Measurements from ENCODE around the gene ELMO1. TPM values are rescaled to one million over a fixed set of nuclear protein-coding genes. Genes with fewer than 3 reads are reported as not detected.

ELMO1 gene
- total and polyA plus RNA-seq, 10 of the 15 experiments (the other 5 are each of a cell fraction or from before 2014, with no cell fraction given): 22.6 to 85.9 (median 56.6) TPM

DNA sequence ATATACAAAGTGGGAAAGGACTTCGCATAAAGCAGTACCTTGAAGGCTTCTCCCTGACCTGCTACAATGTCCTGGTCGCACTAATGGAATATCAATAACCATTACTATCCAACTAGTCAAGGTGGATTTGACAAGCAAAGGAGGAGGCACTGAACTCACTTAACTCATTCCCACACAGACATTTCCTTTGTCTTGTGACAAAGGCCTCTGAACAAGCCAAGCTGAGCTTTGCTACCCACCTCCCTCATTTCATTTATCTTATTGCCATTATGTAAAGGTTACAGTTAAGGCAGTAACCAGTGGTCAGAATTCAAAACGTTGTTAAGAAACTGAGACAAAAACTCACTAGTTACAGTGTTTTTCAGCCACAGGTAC lies 7.3 kb downstream of the ELMO1 start:
- TF ChIP-seq, protein P1, sequence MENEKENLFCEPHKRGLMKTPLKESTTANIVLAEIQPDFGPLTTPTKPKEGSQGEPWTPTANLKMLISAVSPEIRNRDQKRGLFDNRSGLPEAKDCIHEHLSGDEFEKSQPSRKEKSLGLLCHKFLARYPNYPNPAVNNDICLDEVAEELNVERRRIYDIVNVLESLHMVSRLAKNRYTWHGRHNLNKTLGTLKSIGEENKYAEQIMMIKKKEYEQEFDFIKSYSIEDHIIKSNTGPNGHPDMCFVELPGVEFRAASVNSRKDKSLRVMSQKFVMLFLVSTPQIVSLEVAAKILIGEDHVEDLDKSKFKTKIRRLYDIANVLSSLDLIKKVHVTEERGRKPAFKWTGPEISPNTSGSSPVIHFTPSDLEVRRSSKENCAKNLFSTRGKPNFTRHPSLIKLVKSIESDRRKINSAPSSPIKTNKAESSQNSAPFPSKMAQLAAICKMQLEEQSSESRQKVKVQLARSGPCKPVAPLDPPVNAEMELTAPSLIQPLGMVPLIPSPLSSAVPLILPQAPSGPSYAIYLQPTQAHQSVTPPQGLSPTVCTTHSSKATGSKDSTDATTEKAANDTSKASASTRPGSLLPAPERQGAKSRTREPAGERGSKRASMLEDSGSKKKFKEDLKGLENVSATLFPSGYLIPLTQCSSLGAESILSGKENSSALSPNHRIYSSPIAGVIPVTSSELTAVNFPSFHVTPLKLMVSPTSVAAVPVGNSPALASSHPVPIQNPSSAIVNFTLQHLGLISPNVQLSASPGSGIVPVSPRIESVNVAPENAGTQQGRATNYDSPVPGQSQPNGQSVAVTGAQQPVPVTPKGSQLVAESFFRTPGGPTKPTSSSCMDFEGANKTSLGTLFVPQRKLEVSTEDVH (IDR thresholded peaks at IDR 0.05; ENCODE audit: low read depth, partially characterized antibody): no peak
- no peak for TF ChIP-seq SUZ12 (IDR thresholded peaks at IDR 0.05; ENCODE audit: unreplicated experiment)
- no peak for TF ChIP-seq POU2F2 (IDR thresholded peaks at IDR 0.05; ENCODE audit: borderline replicate concordance, low read depth, low read length)
- TF ChIP-seq GABPA (IDR thresholded peaks at IDR 0.05; ENCODE audit: low read depth): no peak
- TF ChIP-seq, protein P2, sequence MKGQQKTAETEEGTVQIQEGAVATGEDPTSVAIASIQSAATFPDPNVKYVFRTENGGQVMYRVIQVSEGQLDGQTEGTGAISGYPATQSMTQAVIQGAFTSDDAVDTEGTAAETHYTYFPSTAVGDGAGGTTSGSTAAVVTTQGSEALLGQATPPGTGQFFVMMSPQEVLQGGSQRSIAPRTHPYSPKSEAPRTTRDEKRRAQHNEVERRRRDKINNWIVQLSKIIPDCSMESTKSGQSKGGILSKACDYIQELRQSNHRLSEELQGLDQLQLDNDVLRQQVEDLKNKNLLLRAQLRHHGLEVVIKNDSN (IDR thresholded peaks at IDR 0.05; ENCODE audit: borderline replicate concordance, extremely low read length, insufficient read depth, low read depth, low read length): no peak
- TF ChIP-seq NFYB (IDR thresholded peaks at IDR 0.05; ENCODE audit: insufficient read depth, low read depth, low read length): no peak
- Histone ChIP-seq H3K4me2 (ENCODE audit: control insufficient read depth, insufficient read depth) (no peak overlapping the region), H4K20me1 (ENCODE audit: control insufficient read depth, insufficient read depth) (no peaks in the 10 kb centered on the region), H3K27ac (ENCODE audit: control insufficient read depth, insufficient read depth) (no peak overlapping the region), H3K36me3 (ENCODE audit: control insufficient read depth in 2 of 2, insufficient read depth in 2 of 2, low read length in 1 of 2) (no peaks in the 10 kb centered on the region), H3K79me2 (ENCODE audit: control insufficient read depth, insufficient read depth, low read length) (no peaks in the 10 kb centered on the region), H2AFZ (ENCODE audit: control insufficient read depth, low read depth, low read length) (no peak overlapping the region), H3K27me3 (replicated peaks in 1 of 2; ENCODE audit: control insufficient read depth in 2 of 2, insufficient read depth in 2 of 2, low read length in 1 of 2) (no peaks in the 10 kb centered on the region; a peak in 1 of 4 replicates), H3K4me3 (no peak overlapping the region), H3K9ac (ENCODE audit: control insufficient read depth, insufficient read depth, low read length) (no peak overlapping the region), H3K4me1 (ENCODE audit: control insufficient read depth, insufficient read depth, low read length) (no peaks in the 10 kb centered on the region), H3K9me3 (replicated peaks; ENCODE audit: control insufficient read depth, insufficient read depth, low read length) (no peaks in the 10 kb centered on the region)
- RAD21 ChIA-PET (ENCODE audit: unreplicated experiment): interaction anchor here (0.6 kb wide), 1 partner anchor 291 kb away, joined by 4 read pairs; no protein-coding TSS in a partner anchor
- FAIRE-seq: no peak
- no peak for DNase-seq (ENCODE audit: low read depth, low spot score)
- intact Hi-C loops (cut with micrococcal nuclease; ENCODE audit: unreplicated experiment) (no loop called here), in situ Hi-C loops (cut with MboI) (no loop called here)
- CTCF ChIA-PET: interaction anchor here (0.6 kb wide), 1 partner anchor 24 kb away, joined by 5 read pairs; no protein-coding TSS in a partner anchor
- SMC1A ChIA-PET (ENCODE audit: uncharacterized antibody, unreplicated experiment): interaction anchor here (0.8 to 1.2 kb wide), 2 partner anchors 42 to 88 kb away, joined by 3 read pairs; no protein-coding TSS in a partner anchor
- BruUV-seq (replicated peaks): no TSS peak
- no peak for ATAC-seq
- POLR2A ChIA-PET: no interaction called here
- WGBS (ENCODE audit: insufficient coverage, insufficient replicate concordance, low lambda C conversion rate, missing lambda C conversion rate): 32% methylated on average over 3 of the region's 3 CpGs

Data from GM12878 (cell line).